CD8-positive, alpha-beta memory T cell (primary cell): ENCODE measurements around the gene CCP110. TPM values are rescaled to one million over a fixed set of nuclear protein-coding genes. Genes with fewer than 3 reads are reported as not detected.

Experiments
- CTCF ChIA-PET: fragments of 350-600 bp; sonication (Branson Sonifier 250); formaldehyde crosslinking; loops from one replicate; lab custom pipeline; 2021; ENCODE audit warnings: antibody characterized with exemption; lab: Charles Lee
- POLR2A ChIA-PET: fragments of 350-600 bp; sonication (Branson Sonifier 250); formaldehyde crosslinking; loops from one replicate; lab custom pipeline; 2021; ENCODE audit warnings: antibody characterized with exemption; lab: Charles Lee
- DNase-seq, 5 donors: peaks; one replicate each; pipeline versions ENCODE4 v3.0.0 to v3.0.0-alpha.2; 2020 to 2022; ENCODE audit warnings: mixed read lengths in 1 of 5
- H3K27ac ChIP-seq: one replicate; pipeline ENCODE4 v1.7.0; 2013; ENCODE audit warnings: low read depth, mild to moderate bottlenecking, low read length, moderate library complexity
- H3K27me3 ChIP-seq: 2 replicates; pipeline ENCODE4 v1.7.0; 2013; ENCODE audit warnings: low read length, mild to moderate bottlenecking; ENCODE audit not compliant: insufficient read depth, poor library complexity, severe bottlenecking
- H3K36me3 ChIP-seq: 2 replicates; pipeline ENCODE4 v1.7.0; 2013; ENCODE audit warnings: mild to moderate bottlenecking, low read length, moderate library complexity; ENCODE audit not compliant: insufficient read depth
- H3K4me1 ChIP-seq: 2 replicates; pipeline ENCODE4 v1.7.0; 2013; ENCODE audit warnings: mild to moderate bottlenecking, low read length, moderate library complexity; ENCODE audit not compliant: insufficient read depth
- H3K4me3 ChIP-seq: 2 replicates; pipeline ENCODE4 v1.7.0; 2013; ENCODE audit warnings: mild to moderate bottlenecking, low read length
- H3K9me3 ChIP-seq: 2 replicates; pipeline ENCODE4 v1.7.0; 2013; ENCODE audit warnings: mild to moderate bottlenecking, low read length
- H3K27ac Mint-ChIP-seq, 8 donors: one replicate each; pipeline ENCODE4 v1.8.0; 2020 to 2021; ENCODE audit warnings: mixed read lengths in 8 of 8, mild to moderate bottlenecking in 6 of 8, inconsistent platforms in 3 of 8, moderate library complexity in 3 of 8
- H3K27me3 Mint-ChIP-seq, 2 donors: one replicate each; pipeline ENCODE4 v1.8.0; 2020 to 2021; ENCODE audit warnings: mixed read lengths in 2 of 2, mild to moderate bottlenecking in 1 of 2, moderate library complexity in 1 of 2
- H3K36me3 Mint-ChIP-seq, 3 donors: one replicate each; pipeline ENCODE4 v1.8.0; 2020 to 2021; ENCODE audit warnings: mixed read lengths in 3 of 3, inconsistent platforms in 1 of 3, mild to moderate bottlenecking in 1 of 3
- H3K4me1 Mint-ChIP-seq, 3 donors: one replicate each; pipeline ENCODE4 v1.8.0; 2020 to 2021; ENCODE audit warnings: mixed read lengths in 3 of 3, inconsistent platforms in 1 of 3, mild to moderate bottlenecking in 1 of 3
- H3K4me3 Mint-ChIP-seq, 7 donors: one replicate each; pipeline ENCODE4 v1.8.0; 2020 to 2021; ENCODE audit warnings: mixed read lengths in 7 of 7, mild to moderate bottlenecking in 6 of 7, moderate library complexity in 4 of 7, inconsistent platforms in 2 of 7
- H3K9me3 Mint-ChIP-seq, 5 donors: one replicate each; pipeline ENCODE4 v1.8.0; 2020 to 2022; ENCODE audit warnings: mixed read lengths in 5 of 5, mild to moderate bottlenecking in 3 of 5, moderate library complexity in 2 of 5, inconsistent platforms in 1 of 5
- polyA plus RNA-seq: library from polyadenylated mRNA; unstranded; fragments of 300-500 nt; fragmentation: Illumina TruSeq; gene quantifications from one replicate; pipeline ENCODE4 v1.2.3, GENCODE V29; 2021
- total RNA-seq, 2 experiments: library from RNA; stranded (reverse); gene quantifications; one replicate each; pipeline ENCODE4 v1.2.3, GENCODE V29; 2021

Gene CCP110
- total and polyA plus RNA-seq, 3 experiments from 2014 or later = 8.2 to 37.4 (median 30.1) TPM

GRCh38 chr16:19555938-19556771 is 32.4 kb downstream of the CCP110 start:
- Histone ChIP-seq H3K9me3 (no peaks in the 10 kb centered on the region), H3K36me3 (no peaks in the 10 kb centered on the region), H3K27ac (peak overlapping the region; percentile 73), H3K27me3 (no peaks in the 10 kb centered on the region), H3K4me3 (peak overlapping the region; percentile 87), H3K4me1 (peaks cover 16% of the 10 kb centered on the region)
- CTCF ChIA-PET = interaction anchor here (1.0 to 3.0 kb wide), 19 partner anchors 8 to 489 kb away, joined by 3 to 25 read pairs (median 5); partner anchors contain the start of genes CCP110, COQ7 and GDE1
- peak overlapping the region; percentile 91 to 98 (median 96) for H3K4me3 Mint-ChIP-seq
- H3K9me3 Mint-ChIP-seq = no peaks in the 10 kb centered on the region
- DNase-seq = peak in 2 of 5 donors; percentile 18 to 50
- H3K4me1 Mint-ChIP-seq = peaks cover 25 to 32% (median 26%) of the 10 kb centered on the region in 3 donors
- POLR2A ChIA-PET = interaction anchor here (0.6 to 1.7 kb wide), 11 partner anchors 27 to 766 kb away, joined by 3 to 26 read pairs (median 4); partner anchors contain the start of genes ARL6IP1, CCP110, IQCK and KNOP1
- no peaks in the 10 kb centered on the region for H3K27me3 Mint-ChIP-seq
- peak overlapping the region; percentile 88 to 100 (median 96) for H3K27ac Mint-ChIP-seq
- H3K36me3 Mint-ChIP-seq = peaks cover 0 to 20% (median 0%) of the 10 kb centered on the region in 3 donors

GRCh38 chr16:19559242-19559910 is 35.6 kb downstream of the CCP110 start:
- ChIA-PET POLR2A (no interaction called here), CTCF (interaction anchor here (0.7 to 2.4 kb wide), 6 partner anchors 9 to 329 kb away, joined by 3 to 9 read pairs (median 5); partner anchors contain the start of gene CCP110)
- H3K36me3 ChIP-seq = no peaks in the 10 kb centered on the region
- DNase-seq = peak in 2 of 5 donors; percentile 40 to 45
- Mint-ChIP-seq H3K27me3 (no peaks in the 10 kb centered on the region), H3K4me3 (peak overlapping the region in 2 of 7 donors; percentile 18 to 57), H3K4me1 (peaks cover 25 to 34% (median 29%) of the 10 kb centered on the region in 3 donors), H3K27ac (peak overlapping the region in 2 of 8 donors; percentile 9 to 68), H3K36me3 (peaks cover 0 to 14% (median 1%) of the 10 kb centered on the region in 3 donors), H3K9me3 (no peaks in the 10 kb centered on the region)
- no peaks in the 10 kb centered on the region for H3K9me3 ChIP-seq
- H3K27me3 ChIP-seq = no peaks in the 10 kb centered on the region
- H3K4me3 ChIP-seq = no peak overlapping the region
- H3K4me1 ChIP-seq = peaks cover 13% of the 10 kb centered on the region
- no peak overlapping the region for H3K27ac ChIP-seq

GRCh38 chr16:19560078-19560477 is 36.3 kb downstream of the CCP110 start:
- H3K9me3 Mint-ChIP-seq = no peaks in the 10 kb centered on the region
- ChIA-PET POLR2A (no interaction called here), CTCF (interaction anchor here (0.7 to 2.4 kb wide), 5 partner anchors 8 to 328 kb away, joined by 3 to 9 read pairs (median 5); no protein-coding TSS in a partner anchor)
- no peak overlapping the region for H3K27ac ChIP-seq
- H3K27me3 Mint-ChIP-seq = no peaks in the 10 kb centered on the region
- no peak overlapping the region for H3K27ac Mint-ChIP-seq
- H3K4me1 ChIP-seq = peaks cover 8% of the 10 kb centered on the region
- H3K4me1 Mint-ChIP-seq = peaks cover 20 to 29% (median 24%) of the 10 kb centered on the region in 3 donors
- H3K27me3 ChIP-seq = no peaks in the 10 kb centered on the region
- peaks cover 0 to 17% (median 1%) of the 10 kb centered on the region in 3 donors for H3K36me3 Mint-ChIP-seq
- H3K4me3 Mint-ChIP-seq = no peak overlapping the region
- H3K36me3 ChIP-seq = no peaks in the 10 kb centered on the region
- H3K9me3 ChIP-seq = no peaks in the 10 kb centered on the region
- DNase-seq = no peak
- no peak overlapping the region for H3K4me3 ChIP-seq

- Mint-ChIP-seq H3K36me3 (peaks cover 5 to 36% (median 5%) of the 10 kb centered on the region in 3 donors), H3K4me1 (peaks cover 4 to 16% (median 6%) of the 10 kb centered on the region in 3 donors), H3K9me3 (no peaks in the 10 kb centered on the region), H3K27ac (no peak overlapping the region), H3K4me3 (no peak overlapping the region), H3K27me3 (peaks cover 0 to 2% of the 10 kb centered on the region in 2 donors)
- Histone ChIP-seq H3K9me3 (no peaks in the 10 kb centered on the region), H3K4me3 (no peak overlapping the region), H3K4me1 (no peaks in the 10 kb centered on the region), H3K27me3 (no peaks in the 10 kb centered on the region), H3K36me3 (no peaks in the 10 kb centered on the region), H3K27ac (no peak overlapping the region)
- no peak for DNase-seq
- CTCF ChIA-PET = interaction anchor here (1.5 to 3.7 kb wide), 2 partner anchors 8 to 323 kb away, joined by 6 to 14 read pairs; partner anchors contain the start of gene VPS35L
- POLR2A ChIA-PET = no interaction called here
These were observed 39.6 kb downstream of the CCP110 start for GRCh38 chr16:19563377-19563776.

- no peaks in the 10 kb centered on the region for H3K9me3 ChIP-seq
- no peaks in the 10 kb centered on the region for H3K4me1 ChIP-seq
- Mint-ChIP-seq H3K4me1 (peaks cover 0 to 9% (median 3%) of the 10 kb centered on the region in 3 donors), H3K4me3 (no peak overlapping the region), H3K27me3 (peaks cover 0 to 2% of the 10 kb centered on the region in 2 donors), H3K36me3 (peaks cover 5 to 57% (median 8%) of the 10 kb centered on the region in 3 donors), H3K27ac (no peak overlapping the region), H3K9me3 (no peaks in the 10 kb centered on the region)
- H3K27me3 ChIP-seq = no peaks in the 10 kb centered on the region
- DNase-seq = no peak
- CTCF ChIA-PET = interaction anchor here (1.1 to 1.3 kb wide), 2 partner anchors 15 to 341 kb away, joined by 3 read pairs; no protein-coding TSS in a partner anchor
- no peak overlapping the region for H3K4me3 ChIP-seq
- H3K36me3 ChIP-seq = peaks cover 6% of the 10 kb centered on the region
- H3K27ac ChIP-seq = no peak overlapping the region
- POLR2A ChIA-PET = no interaction called here
These were observed 42.6 kb downstream of the CCP110 start for GRCh38 chr16:19566362-19566761.

GRCh38 chr16:19567560-19567959 is 43.8 kb downstream of the CCP110 start:
- Mint-ChIP-seq H3K4me1 (peaks cover 0 to 4% (median 3%) of the 10 kb centered on the region in 3 donors), H3K4me3 (no peak overlapping the region), H3K9me3 (no peaks in the 10 kb centered on the region), H3K36me3 (peaks cover 5 to 67% (median 8%) of the 10 kb centered on the region in 3 donors), H3K27me3 (peaks cover 0 to 2% of the 10 kb centered on the region in 2 donors), H3K27ac (peak overlapping the region in 1 of 8 donors; percentile 70)
- ChIA-PET POLR2A (no interaction called here), CTCF (interaction anchor here (1.3 to 1.4 kb wide), 2 partner anchors 8 to 340 kb away, joined by 3 to 5 read pairs; no protein-coding TSS in a partner anchor)
- Histone ChIP-seq H3K36me3 (peaks cover 6% of the 10 kb centered on the region), H3K27me3 (no peaks in the 10 kb centered on the region), H3K27ac (no peak overlapping the region), H3K4me1 (no peaks in the 10 kb centered on the region), H3K9me3 (no peaks in the 10 kb centered on the region), H3K4me3 (no peak overlapping the region)
- no peak for DNase-seq

- CTCF ChIA-PET = interaction anchor here (1.6 kb wide), 1 partner anchor 10 kb away, joined by 5 read pairs; no protein-coding TSS in a partner anchor
- H3K36me3 ChIP-seq = peaks cover 24% of the 10 kb centered on the region
- H3K27me3 ChIP-seq = no peaks in the 10 kb centered on the region
- H3K4me3 Mint-ChIP-seq = no peak overlapping the region
- H3K9me3 Mint-ChIP-seq = no peaks in the 10 kb centered on the region
- no peak for DNase-seq
- no peaks in the 10 kb centered on the region for H3K4me1 Mint-ChIP-seq
- no peaks in the 10 kb centered on the region for H3K27me3 Mint-ChIP-seq
- no peak overlapping the region for H3K27ac ChIP-seq
- no peak overlapping the region for H3K4me3 ChIP-seq
- no peak overlapping the region for H3K27ac Mint-ChIP-seq
- no peaks in the 10 kb centered on the region for H3K9me3 ChIP-seq
- H3K4me1 ChIP-seq = no peaks in the 10 kb centered on the region
- POLR2A ChIA-PET = no interaction called here
- peaks cover 25 to 80% (median 31%) of the 10 kb centered on the region in 3 donors for H3K36me3 Mint-ChIP-seq
These were observed 50.3 kb downstream of the CCP110 start for GRCh38 chr16:19573997-19574396.
